Measurements from ENCODE around the gene BICRA. TPM values are rescaled to one million over a fixed set of nuclear protein-coding genes. Genes with fewer than 3 reads are reported as not detected.

The BICRA gene
- total RNA-seq, 1 experiment from 2014 or later = 14.4 TPM

DNA sequence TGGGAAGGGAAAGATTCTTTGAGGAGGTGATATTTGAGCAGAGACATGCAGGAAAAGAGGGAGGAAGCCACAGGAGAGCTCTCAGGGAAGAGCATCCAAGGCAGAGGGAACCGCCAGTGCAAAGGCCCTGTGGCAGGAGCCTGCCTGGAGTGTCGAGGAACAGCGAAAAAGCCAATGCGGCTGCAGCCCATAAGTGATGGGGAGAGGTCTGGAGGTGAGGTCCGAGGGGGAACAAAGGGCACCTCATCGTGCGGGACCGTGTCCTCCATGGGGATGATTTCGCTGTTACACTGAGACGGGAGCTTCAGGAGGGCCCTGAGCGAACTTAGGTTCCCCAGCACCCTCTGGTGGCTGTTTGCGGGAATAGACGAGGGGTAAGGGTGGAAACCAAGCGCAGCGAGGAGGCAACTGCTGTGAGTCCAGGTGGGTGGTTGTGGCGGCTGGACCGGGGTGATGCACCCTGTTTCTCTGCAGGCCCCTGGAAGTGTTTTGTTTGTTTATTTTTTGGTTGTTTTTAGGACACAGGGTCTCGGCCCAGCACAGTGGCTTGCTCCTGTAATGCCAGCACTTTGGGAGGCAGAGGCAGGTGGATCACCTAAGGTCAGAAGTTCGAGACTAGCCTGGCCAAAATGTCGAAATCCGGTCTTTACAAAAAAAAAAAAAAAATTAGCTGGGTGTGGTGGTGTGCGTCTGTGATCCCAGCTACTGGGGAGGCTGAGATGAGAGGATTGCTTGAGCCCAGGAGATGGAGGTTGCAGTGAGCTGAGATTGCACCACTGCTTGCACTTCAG is 98.4 kb downstream of the BICRA start:
- no peak overlapping the region for H3K4me3 ChIP-seq
- H3K27ac ChIP-seq = no peak overlapping the region
- H3K4me2 ChIP-seq = 0 out of 2 replicates have a peak overlapping the region, but pooled peaks have one; percentile 35
- H3K4me1 ChIP-seq (replicated peaks; ENCODE audit: insufficient read depth) = no peaks in the 10 kb centered on the region
- 0 out of 2 replicates have a peak overlapping the region, but pooled peaks have one; percentile 18 for H2AFZ ChIP-seq
- no peaks in the 10 kb centered on the region for H3K27me3 ChIP-seq (ENCODE audit: insufficient read depth, low read depth)
- peak; percentile 71 to 82 for DNase-seq
- no peaks in the 10 kb centered on the region for H3K79me2 ChIP-seq (ENCODE audit: low read depth)
- H4K20me1 ChIP-seq (ENCODE audit: insufficient read depth) = no peaks in the 10 kb centered on the region
- peaks cover 27% of the 10 kb centered on the region for H3F3A ChIP-seq (ENCODE audit: insufficient read depth, low read depth)
- ChIA-PET POLR2A (ENCODE audit: unreplicated experiment) (no interaction called here), CTCF (interaction anchor here (0.5 to 2.1 kb wide), 10 partner anchors 16 to 414 kb away, joined by 3 to 27 read pairs (median 4); partner anchors contain the start of gene KPTN)
- no peaks in the 10 kb centered on the region for H3K9me2 ChIP-seq (ENCODE audit: insufficient read depth)
- TF ChIP-seq EZH2 (IDR thresholded peaks at IDR 0.05; ENCODE audit: low read depth) = no peak
- TF ChIP-seq, protein P1, sequence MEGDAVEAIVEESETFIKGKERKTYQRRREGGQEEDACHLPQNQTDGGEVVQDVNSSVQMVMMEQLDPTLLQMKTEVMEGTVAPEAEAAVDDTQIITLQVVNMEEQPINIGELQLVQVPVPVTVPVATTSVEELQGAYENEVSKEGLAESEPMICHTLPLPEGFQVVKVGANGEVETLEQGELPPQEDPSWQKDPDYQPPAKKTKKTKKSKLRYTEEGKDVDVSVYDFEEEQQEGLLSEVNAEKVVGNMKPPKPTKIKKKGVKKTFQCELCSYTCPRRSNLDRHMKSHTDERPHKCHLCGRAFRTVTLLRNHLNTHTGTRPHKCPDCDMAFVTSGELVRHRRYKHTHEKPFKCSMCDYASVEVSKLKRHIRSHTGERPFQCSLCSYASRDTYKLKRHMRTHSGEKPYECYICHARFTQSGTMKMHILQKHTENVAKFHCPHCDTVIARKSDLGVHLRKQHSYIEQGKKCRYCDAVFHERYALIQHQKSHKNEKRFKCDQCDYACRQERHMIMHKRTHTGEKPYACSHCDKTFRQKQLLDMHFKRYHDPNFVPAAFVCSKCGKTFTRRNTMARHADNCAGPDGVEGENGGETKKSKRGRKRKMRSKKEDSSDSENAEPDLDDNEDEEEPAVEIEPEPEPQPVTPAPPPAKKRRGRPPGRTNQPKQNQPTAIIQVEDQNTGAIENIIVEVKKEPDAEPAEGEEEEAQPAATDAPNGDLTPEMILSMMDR (conservative IDR thresholded peaks at IDR 0.05) = peak; percentile 93
- intact Hi-C loops (cut with micrococcal nuclease; ENCODE audit: unreplicated experiment) = loop anchor here (1.0 to 10.0 kb wide), 2 partner anchors 271 to 423 kb away; no protein-coding TSS in a partner anchor
- H3K9me3 ChIP-seq (ENCODE audit: insufficient read depth, low read depth) = no peaks in the 10 kb centered on the region
- no TSS peak for BruUV-seq (replicated peaks)
- no peaks in the 10 kb centered on the region for H3K36me3 ChIP-seq (ENCODE audit: low read depth)

GRCh38 chr19:47711652-47712242 is 102.8 kb downstream of the BICRA start:
- TF ChIP-seq, protein P1 (conservative IDR thresholded peaks at IDR 0.05) = no peak
- no peak for TF ChIP-seq EZH2 (IDR thresholded peaks at IDR 0.05; ENCODE audit: low read depth)
- Histone ChIP-seq H3K4me1 (replicated peaks; ENCODE audit: insufficient read depth) (0 out of 2 replicates have a peak, but pooled peaks cover 5% of the 10 kb centered on the region), H3K9me3 (ENCODE audit: insufficient read depth, low read depth) (no peaks in the 10 kb centered on the region), H4K20me1 (ENCODE audit: insufficient read depth) (no peaks in the 10 kb centered on the region), H3K27me3 (ENCODE audit: insufficient read depth, low read depth) (no peaks in the 10 kb centered on the region), H2AFZ (no peak overlapping the region), H3K9me2 (ENCODE audit: insufficient read depth) (no peaks in the 10 kb centered on the region), H3K79me2 (ENCODE audit: low read depth) (no peaks in the 10 kb centered on the region), H3K4me2 (no peak overlapping the region), H3K27ac (no peak overlapping the region), H3K36me3 (ENCODE audit: low read depth) (no peaks in the 10 kb centered on the region), H3K4me3 (no peak overlapping the region), H3F3A (ENCODE audit: insufficient read depth, low read depth) (peaks cover 16% of the 10 kb centered on the region)
- ChIA-PET POLR2A (ENCODE audit: unreplicated experiment) (no interaction called here), CTCF (interaction anchor here (0.6 to 0.7 kb wide), 2 partner anchors 10 to 395 kb away, joined by 3 to 6 read pairs; no protein-coding TSS in a partner anchor)
- DNase-seq = no peak
- no TSS peak for BruUV-seq (replicated peaks)
- intact Hi-C loops (cut with micrococcal nuclease; ENCODE audit: unreplicated experiment) = no loop called here
